GM21576 (cell line): ENCODE measurements around the gene CHMP2A.

Experiments used
- ATAC-seq: cut with Tn5 transposase; IDR thresholded peaks from one replicate; pipeline ENCODE4 v1.9.1; 2021; ENCODE audit warnings: mild to moderate bottlenecking, moderate library complexity; ENCODE audit not compliant: unreplicated experiment

CHMP2A gene

GRCh38 chr19:58570770-58571574, 16.1 kb upstream of the CHMP2A start:
- ATAC-seq: no peak

- no peak for ATAC-seq
Measured at GRCh38 chr19:58569943-58570670, 15.2 kb upstream of the CHMP2A start.

- ATAC-seq: no peak
Measured at GRCh38 chr19:58569191-58569942, 14.5 kb upstream of the CHMP2A start.

GRCh38 chr19:58568453-58569130, 13.7 kb upstream of the CHMP2A start:
- no peak for ATAC-seq

- ATAC-seq: no peak
Measured at GRCh38 chr19:58566989-58567388, 12.1 kb upstream of the CHMP2A start.

- no peak for ATAC-seq
Measured at GRCh38 chr19:58563823-58564222, 8.9 kb upstream of the CHMP2A start.

GRCh38 chr19:58563034-58563573, 8.2 kb upstream of the CHMP2A start:
- ATAC-seq: no peak

GRCh38 chr19:58562122-58563033, 7.5 kb upstream of the CHMP2A start:
- no peak for ATAC-seq

- no peak for ATAC-seq
Measured at GRCh38 chr19:58561373-58562121, 6.6 kb upstream of the CHMP2A start.

GRCh38 chr19:58560921-58561320, 6.0 kb upstream of the CHMP2A start:
- no peak for ATAC-seq

GRCh38 chr19:58560007-58560887, 5.3 kb upstream of the CHMP2A start:
- ATAC-seq: no peak

- no peak for ATAC-seq
Measured at GRCh38 chr19:58559275-58560006, 4.5 kb upstream of the CHMP2A start.

- peak; percentile 47 for ATAC-seq
Measured at GRCh38 chr19:58558623-58559274, 3.8 kb upstream of the CHMP2A start.

GRCh38 chr19:58558066-58558622, 3.2 kb upstream of the CHMP2A start, which contains the start of gene UBE2M:
Gene UBE2M, minus strand, starts transcription at chr19:58558611. Its CDS starts 230 bp downstream, at chr19:58558381.
- ATAC-seq: no peak

- no peak for ATAC-seq
Measured at GRCh38 chr19:58557221-58558065, 2.5 kb upstream of the CHMP2A start.
